Measurements from ENCODE around the gene DOCK4.

DOCK4 gene

DNA sequence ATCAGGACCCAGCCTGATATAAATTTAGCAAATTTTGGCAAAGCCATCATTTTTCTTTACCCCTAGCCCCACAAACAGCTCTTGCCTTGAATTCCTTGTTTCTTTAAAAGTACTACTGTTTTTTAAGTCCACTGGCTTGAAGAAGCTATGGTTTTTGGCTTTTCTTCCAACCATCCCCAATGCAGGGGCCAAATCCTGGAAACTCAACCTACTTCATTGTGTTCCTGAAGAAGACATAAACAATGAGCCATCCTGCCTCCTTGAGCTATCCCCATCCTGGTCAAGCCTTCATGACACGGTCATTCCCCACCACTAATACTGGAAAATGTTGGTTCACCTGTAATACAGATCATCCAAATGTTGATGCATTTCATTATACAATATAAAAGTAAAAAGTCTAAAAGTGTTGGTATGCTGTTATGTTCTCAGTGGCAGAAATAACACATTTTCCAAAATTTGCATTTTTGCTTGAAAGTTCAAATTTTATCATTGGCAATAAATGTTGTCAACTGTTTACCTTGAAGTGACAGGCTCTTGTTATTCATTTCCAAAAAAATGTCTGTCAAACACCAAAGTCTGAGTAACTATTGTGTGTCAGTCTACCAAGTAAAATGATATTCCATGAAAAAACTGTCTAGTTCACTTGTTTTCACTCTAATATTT, 92.2 kb downstream of the DOCK4 start:
- DNase-seq (ENCODE audit: low read depth, low spot score): no peak

DNA sequence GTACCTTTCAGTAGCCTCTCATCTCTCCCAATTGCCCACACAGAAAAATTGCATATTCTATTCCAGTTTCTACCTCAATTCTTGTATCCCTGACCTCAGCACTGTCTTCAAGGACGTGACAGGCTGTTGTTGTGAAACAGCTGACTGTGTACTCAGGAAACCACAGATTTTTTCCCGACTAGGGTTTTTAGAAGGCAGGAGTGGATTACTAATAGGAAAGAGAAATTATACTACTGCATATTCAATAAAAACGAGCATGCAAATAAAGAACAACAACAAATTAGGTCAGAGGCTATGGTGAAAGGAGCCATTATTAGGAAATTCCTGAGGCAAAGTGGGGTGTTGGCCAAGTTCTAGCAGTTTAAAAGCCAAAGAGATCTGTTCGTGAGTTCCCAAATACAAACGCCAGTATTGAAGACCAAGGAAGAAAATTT, 93.4 kb downstream of the DOCK4 start:
- DNase-seq (ENCODE audit: low read depth, low spot score): no peak

DNA sequence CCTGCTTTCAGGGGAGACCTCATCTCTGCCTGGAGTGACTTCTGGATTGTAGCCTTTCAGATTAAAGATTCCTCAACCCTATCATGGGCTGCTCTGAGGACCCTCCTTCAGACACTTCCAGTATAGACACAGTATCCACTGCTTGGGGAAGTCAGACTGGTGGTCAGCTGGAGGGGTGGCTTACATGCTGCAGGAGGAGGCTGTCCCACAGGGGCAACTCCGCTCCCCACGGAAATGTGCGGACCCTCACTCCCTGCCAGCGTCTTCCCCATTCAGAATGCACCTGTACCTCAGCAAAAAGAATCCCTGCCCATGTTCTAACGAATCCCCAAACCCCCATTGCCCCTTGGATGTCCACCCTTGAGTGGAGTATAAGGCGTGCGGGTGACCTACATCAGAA, 95.5 kb downstream of the DOCK4 start:
- DNase-seq (ENCODE audit: low read depth, low spot score): no peak

DNA sequence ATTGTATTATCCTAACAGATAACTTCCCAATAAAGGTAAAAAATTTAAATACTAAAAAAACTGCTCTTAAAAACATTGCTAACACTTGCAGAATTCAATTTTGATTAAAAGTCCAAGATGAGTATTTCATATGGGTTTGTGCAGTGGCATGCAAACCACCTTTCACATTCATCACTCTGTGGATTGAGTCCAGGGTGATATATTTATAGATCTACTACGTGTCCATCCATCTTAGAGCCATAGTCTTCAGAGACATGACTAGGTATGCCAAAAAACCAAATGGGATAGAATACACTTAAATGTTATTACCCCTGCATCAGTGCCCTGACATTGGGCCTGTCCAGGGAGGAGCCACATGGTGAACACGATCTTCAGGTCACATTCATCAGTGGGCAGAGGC, 96.0 kb downstream of the DOCK4 start:
- no peak for DNase-seq (ENCODE audit: low read depth, low spot score)

DNA sequence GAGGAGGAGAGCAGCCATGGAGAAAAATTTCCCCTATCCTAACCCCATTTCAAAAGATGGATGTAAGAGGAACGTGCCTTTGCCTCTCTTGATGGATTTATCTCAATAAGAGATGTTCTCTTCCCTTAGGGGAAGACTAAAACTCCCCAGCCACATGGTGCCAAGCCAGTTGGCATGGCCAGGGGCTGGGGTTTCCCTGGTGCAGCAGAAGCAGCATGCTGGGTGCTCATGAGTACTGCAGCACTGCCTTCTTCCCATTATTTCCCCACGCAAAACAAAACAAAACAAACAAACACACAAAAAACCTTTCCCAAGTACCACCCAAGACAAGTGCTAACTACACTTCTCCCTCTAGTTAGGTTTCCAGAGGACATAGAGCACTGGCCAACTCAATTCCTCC, 97.2 kb downstream of the DOCK4 start:
- no peak for DNase-seq (ENCODE audit: low read depth, low spot score)

DNA sequence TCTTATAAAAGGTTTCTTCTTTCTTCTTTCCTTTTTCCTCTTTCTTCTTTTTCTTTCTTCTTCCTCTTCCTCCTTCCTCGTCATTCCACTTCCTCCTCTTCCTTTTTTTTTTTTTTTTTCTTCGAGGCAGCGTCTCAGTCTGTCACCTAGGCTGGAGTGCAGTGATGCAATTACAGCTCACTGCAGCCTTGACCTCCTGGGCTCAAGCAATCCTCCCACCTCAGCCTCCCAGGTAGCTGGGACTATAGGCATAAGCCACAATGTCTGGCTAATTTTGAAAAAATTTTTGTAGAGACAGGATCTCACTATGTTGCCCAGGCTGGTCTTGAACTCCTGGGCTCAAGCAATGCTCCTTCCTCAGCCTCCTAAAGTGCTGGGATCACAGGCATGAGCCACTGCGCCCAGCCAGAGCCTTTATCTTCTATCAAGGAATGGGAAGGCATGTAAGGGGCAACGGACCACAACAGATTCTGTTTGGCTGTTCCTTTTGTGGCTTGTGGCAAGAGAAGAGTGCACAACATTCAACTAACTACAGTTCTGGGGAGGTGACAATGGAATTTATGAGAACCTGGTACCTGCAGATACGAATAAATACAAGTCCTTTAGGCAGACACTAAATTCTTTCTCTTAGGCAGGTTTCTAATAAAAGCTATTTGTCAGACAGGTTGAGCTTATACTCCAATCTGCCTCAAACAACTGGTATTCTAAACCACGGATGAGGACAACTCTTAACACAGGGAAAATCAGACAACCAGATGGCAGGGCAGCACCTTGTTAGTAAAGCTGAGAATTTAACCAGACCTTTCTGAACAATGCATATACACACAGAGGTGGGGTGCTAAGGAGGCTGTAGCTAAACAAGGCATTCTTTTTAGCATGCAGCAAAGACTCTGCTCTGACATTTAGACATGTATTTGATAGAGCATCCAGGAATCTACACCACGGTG, 100.3 kb downstream of the DOCK4 start:
- no peak for DNase-seq (ENCODE audit: low read depth, low spot score)

DNA sequence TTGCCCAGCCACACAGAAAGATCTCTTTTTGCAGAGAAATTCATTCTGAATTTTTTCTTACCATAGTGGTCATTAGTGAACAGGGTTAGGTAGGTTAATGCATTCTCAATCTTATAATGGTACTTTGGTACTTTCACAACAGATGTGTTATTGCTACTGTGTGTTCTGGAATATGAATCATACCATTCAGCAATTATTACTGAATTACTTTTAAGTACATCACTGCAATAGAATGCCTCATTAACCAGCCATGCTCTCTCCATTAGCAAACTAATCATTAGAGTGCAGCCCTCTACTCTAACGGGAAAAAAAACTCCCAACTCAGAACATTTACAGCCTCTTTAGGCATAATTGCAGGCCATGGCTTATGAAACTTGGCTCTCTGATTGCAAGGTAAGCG, 102.1 kb downstream of the DOCK4 start:
- no peak for DNase-seq (ENCODE audit: low read depth, low spot score)

DNA sequence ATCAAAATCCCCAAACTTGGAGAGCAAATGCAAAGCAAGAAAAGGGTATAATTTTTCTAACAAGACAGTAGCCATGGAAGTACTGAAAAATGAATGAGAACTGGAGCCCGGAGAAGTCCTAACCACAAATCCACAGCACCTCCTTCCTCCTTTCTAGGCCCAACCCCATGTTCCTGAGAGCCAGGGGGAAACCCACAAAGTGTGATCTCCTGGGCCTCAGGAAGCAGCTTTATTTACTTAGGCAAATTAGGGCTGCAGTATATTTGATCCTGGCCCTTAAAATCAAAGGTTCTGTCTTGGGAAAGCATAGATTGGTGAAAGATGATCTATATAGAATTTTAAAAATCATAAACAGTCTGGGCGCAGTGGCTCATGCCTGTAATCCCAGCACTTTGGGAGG, 103.0 kb downstream of the DOCK4 start:
- DNase-seq (ENCODE audit: low read depth, low spot score): no peak

DNA sequence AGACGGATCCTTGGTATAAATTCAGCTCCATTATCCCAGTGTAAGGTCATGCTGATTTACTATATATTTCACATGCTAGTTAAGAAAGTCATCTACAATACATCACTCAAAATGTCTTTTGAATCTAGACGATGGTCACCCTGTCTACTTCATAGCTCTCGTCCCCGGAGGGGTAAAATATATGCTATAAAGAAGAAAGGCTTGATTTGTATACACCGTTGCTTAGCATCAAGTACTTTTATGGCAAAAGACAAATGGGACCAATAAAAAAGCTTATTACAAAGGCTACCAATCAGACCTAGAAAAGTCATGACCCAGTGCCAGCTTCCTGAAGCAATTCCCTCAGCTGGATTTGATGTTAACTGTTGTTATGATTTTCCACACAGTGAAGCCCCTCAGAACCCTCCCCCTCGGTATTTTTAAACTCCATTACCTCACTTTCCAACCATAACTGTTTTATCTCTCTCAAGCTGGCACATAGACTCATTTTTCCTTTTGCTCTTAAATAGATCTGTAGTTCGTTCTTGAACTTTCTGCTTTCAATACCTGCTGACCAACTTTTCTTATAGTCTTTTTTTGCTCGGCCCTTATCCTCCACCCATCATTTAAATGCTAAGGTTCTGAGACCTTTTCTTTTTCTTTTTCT, 104.9 kb downstream of the DOCK4 start:
- DNase-seq (ENCODE audit: low read depth, low spot score): no peak

DNA sequence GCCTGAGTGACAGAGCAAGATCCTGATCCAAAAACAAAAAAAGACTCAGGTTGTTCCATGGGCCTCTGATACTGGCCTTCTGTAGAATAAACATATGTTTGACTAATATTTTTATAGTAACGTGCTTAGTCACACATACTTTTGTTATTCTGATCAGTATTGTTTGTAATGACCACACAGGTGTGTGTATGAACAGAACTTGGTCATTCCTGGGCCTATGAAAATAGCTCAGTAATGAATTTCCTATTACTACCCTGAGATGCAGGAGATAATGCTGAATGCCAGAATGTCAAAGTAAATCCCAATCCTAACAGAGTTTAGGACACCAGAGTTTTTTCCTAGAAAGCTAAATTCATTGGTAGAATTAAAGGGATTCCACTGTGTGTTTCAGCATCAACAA, 108.7 kb downstream of the DOCK4 start:
- DNase-seq (ENCODE audit: low read depth, low spot score): no peak

DNA sequence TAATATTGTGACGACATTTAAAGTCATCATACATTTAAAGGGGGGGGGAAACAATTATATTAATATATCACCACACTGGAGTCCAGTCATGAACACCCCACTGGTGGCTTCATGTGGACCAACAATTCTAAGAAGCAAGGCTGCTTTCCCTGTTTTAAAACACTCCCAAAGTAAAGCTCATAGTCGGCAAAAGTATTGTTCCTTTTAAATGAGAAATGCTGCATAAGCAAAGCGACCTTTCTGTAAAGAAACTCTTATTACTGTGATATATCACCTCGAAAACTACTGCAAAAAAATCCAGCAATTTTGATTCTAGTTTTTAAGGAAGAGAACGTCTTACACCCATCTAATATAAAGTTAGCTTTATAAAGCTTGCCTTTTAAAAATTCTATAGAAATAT, 112.8 kb downstream of the DOCK4 start:
- no peak for DNase-seq (ENCODE audit: low read depth, low spot score)

DNA sequence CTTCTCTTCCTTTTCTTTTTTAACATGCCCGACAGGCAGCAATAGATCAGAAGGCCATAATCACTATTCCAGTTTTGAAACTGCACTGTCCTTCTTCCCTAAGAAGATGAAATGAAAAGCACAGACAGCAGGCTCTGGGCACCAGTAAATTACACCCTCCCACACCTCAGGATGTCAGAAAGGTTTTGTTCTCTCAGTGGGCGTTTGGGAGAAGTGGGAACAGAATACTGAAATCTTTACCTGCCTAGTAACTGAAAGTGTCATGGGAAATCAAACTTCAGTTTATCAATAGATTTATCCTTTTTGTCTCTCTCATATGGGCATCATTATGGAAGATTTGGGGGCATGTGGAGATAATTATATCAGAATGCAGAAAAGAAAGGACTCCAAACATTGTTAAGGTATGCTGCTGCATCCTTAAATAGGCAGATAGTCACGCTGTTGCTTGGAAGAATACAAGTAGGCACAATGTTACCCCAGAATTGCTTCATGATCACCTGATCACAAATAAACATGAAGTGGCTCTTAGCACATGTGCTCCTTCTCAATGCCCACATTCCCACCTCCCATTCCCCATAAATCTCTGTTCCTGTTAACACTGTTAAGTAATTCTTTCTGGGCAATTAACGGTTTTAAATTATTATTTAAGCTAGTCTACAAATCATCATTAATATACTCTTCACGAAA, 113.3 kb downstream of the DOCK4 start:
- DNase-seq (ENCODE audit: low read depth, low spot score): no peak

DNA sequence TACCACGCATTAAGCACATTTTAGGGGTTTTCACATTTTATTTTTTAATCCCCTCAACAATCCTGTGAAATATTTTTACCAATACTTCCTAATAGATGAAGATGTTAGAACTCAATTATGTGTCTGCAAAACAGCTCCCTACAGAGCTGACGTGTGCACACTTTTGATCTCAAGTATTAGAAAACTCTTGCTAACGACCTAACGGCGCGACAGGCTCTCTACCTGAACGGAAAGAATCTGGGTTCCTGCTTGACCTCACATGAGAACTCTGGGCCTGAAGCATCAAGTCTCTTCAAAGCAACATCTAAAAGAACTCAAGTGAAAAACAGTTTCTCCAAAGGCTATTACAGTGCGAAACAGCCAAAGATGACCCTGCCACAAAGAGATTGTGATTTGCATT, 113.9 kb downstream of the DOCK4 start:
- DNase-seq (ENCODE audit: low read depth, low spot score): no peak

DNA sequence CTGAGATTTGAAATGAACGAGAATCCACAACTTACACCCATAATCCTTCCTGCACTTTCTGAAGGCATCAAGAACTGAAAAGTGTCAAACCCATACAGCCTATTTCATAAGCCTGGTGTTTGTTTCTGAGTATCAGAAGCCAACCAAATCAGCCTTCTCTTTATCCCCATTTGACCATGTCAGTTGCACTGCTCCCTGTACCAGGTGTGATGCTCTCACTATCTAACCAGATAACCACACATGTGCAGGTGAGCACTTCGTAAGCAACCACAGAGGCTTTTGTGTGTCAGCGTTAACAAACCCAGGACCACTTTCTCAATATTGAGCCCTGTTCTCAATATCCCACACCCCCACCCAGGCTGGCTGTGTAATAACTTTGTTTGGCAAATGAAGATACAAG, 114.4 kb downstream of the DOCK4 start:
- DNase-seq (ENCODE audit: low read depth, low spot score): no peak

DNA sequence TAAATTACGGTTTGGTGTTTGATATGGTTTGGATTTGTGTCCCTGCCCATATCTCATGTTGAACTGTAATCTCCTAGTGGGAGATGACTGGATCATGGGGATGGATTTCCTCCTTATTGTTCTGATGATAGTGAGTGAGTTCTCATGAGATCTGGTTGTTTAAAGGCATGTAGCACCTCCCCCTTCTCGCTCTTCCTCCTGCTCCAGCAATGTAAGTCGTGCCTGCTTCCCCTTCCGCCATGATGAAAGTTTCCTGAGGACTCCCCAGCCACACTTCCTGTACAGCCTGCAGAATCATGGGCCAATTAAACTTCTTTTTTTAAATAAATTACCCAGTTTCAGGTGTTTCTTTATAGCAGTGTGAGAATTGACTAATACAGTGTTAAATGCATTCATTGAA, 116.6 kb downstream of the DOCK4 start:
- no peak for DNase-seq (ENCODE audit: low read depth, low spot score)

DNA sequence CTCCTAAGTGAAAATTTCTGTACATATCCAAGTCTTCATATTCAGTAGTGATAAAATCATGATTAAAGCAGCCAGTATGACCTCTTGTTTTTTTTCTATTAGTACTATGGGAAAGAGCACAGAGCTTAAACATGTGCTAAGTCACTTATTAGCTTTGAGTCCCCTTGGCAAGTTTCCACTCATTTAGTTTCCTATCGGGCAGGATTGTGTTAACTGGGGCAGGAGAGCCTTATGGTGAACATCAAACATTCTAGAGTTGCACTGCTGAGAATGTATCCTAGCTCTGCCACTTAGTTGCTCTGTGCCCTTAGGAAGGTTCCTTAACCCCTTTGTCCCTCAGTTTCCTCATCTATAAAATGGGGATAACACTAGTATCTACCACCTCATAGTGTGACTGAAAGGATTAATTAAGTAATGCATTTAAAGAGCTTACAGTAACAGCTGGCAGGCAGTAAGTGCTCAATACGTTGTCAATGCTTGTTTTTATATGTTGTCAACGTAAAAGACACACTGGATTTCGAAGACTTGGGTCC, 117.6 kb downstream of the DOCK4 start:
- DNase-seq (ENCODE audit: low read depth, low spot score): no peak

DNA sequence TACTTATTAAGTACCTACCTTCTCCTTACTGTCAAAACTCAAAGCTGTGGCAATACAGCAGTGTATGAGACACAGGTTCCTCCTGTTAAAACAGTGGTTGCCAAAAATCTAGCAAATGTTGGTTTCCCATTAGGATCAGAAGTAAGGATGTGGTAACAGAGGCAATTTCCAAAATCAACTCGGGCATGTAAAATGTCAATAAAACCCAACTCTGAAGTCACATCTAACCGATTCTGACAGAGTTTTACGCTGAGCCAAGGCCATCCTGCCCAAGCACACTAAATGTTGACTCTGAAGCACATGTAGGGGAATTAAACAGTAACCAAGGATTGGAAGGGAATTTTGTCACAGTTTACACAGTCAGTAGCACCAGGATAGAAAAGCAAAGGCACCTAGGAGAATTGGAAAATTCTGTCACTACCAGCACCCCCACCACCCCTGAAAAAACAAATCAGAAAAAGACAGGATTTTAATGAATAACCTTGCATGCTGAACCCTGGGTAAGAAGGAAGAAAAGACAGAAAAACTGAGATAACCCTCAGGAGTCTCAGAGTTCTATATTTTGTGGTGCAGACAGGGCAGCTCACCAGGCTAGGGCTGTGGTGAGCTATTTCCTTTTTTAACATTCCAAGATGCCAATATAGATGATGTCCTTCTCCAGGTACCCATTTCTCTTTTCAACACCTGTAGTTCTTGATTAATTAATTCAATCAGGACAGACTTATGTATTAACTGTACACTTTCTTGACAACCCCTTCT, 119.5 kb downstream of the DOCK4 start:
- no peak for DNase-seq (ENCODE audit: low read depth, low spot score)

DNA sequence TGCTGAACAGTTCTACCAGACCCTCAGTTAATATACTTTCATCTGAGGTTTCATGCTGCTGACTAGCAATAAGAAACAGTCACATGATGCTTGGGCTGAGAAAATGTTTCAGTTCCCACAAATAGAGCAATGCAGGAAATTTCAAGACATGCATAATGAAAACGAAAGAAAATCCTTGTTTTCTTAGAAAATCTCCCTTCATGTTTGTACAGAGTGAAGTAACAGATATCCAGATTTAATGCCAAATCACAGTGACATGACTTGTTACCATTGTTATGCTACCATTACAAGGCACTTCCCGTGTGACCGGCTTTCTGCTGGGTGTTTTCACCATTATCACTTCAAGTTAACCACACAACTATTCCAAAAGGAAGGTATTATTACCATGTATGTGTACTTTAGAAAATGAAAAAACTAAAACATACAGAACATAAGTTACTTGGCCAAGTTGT, 121.7 kb downstream of the DOCK4 start:
- DNase-seq (ENCODE audit: low read depth, low spot score): no peak

DNA sequence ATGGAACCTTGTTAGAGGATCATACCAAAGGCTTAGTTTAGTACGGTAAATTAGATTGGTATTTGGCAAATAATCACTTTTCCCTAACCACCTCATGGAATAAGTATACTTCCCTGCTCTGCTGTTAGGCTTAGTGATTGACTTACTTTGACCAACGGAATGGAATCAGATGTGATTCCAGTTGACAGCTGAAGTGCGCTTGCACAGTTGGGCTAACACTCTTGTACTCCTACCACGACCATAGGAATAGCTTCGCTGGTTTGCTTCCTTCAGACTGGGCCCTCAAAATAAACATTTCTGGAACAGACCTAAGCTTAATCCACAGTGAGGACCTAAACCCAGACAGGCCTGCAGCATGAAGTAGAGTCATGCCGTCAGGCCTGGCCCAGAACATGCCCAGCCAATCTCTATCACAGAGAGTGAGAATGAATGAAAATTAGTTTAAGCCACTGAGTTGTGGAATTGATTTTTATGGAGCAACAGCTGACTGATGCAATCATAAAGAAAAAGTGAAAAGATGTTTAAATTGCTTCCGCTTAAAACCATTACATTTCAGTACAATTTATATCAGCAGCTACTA, 122.3 kb downstream of the DOCK4 start:
- DNase-seq (ENCODE audit: low read depth, low spot score): no peak

DNA sequence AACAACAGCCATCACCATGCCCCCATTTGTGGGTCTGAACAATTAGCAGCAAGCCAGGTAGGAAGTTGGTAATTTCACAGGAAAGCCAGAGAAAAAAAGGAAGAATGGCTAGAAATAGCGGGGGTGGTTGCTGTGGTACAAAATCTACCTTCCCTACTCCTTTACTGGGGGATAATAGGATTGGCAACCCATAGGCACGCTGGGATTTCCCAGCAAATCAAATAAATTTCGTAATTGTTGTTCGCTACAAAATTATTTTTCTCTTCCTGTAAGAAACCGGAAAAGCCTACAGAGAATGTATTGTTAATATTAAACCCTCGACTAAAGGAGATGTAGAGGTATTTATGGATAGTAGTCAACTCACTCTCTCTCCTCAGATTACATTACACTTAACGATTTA, 123.9 kb downstream of the DOCK4 start:
- DNase-seq (ENCODE audit: low read depth, low spot score): no peak

DNA sequence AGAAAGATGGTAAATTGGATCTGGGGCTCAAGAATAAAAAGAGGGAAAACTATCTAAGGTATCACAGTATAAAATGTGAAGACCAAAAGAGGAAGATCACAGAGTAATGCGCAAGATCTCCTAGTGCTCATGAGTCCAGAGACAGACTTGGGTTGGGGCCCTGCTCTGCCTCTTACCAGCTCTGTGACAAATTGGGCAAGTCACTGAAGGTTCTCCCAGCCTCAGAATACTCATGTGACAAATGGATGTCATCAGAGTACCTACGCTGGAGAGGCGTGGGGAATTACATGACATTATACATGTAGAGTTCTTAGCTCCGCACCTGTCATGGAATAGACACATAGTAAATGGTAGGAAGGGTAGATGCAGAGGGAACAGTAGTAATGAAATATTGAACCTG, 124.4 kb downstream of the DOCK4 start:
- DNase-seq (ENCODE audit: low read depth, low spot score): no peak
